ENCODE results near the gene DYNC2LI1. TPM values are rescaled to one million over a fixed set of nuclear protein-coding genes. Genes with fewer than 3 reads are reported as not detected.

DYNC2LI1 gene
- total and polyA plus RNA-seq, 2 donors (not counting 1 experiment from before 2014, with no cell fraction given), result 3.8 to 11.4 TPM

DNA sequence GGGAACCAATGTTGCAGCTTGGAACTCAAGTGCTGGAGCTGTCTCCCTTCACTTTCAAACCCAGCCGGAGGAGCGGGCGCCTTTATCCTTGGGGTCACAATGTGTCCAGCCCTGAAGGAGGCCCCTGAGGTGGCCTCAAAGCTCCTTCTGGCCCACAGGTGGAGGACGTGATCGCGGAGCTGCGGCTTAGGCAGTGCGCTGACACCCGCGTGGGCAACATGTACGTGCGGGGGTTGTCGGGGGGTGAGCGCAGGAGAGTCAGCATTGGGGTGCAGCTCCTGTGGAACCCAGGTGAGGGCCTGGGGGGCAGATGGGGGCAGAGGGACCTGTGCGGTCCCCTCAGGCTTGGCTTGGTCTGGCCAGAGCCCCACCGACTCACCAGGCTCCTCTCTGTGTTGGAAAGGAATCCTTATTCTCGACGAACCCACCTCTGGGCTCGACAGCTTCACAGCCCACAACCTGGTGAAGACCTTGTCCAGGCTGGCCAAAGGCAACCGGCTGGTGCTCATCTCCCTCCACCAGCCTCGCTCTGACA is 78.4 kb downstream of the DYNC2LI1 start:
- TF ChIP-seq, protein P1, sequence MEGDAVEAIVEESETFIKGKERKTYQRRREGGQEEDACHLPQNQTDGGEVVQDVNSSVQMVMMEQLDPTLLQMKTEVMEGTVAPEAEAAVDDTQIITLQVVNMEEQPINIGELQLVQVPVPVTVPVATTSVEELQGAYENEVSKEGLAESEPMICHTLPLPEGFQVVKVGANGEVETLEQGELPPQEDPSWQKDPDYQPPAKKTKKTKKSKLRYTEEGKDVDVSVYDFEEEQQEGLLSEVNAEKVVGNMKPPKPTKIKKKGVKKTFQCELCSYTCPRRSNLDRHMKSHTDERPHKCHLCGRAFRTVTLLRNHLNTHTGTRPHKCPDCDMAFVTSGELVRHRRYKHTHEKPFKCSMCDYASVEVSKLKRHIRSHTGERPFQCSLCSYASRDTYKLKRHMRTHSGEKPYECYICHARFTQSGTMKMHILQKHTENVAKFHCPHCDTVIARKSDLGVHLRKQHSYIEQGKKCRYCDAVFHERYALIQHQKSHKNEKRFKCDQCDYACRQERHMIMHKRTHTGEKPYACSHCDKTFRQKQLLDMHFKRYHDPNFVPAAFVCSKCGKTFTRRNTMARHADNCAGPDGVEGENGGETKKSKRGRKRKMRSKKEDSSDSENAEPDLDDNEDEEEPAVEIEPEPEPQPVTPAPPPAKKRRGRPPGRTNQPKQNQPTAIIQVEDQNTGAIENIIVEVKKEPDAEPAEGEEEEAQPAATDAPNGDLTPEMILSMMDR (IDR thresholded peaks at IDR 0.05), result no peak
- no peak for TF ChIP-seq EZH2 (IDR thresholded peaks at IDR 0.05; ENCODE audit: borderline replicate concordance, insufficient read depth, low read depth, low read length, poor library complexity, severe bottlenecking)
- no peak overlapping the region for H3K4me3 ChIP-seq (ENCODE audit: control extremely low read depth in 1 of 5, extremely low read depth in 1 of 5, insufficient read depth in 1 of 5, low read depth in 2 of 5, low read length in 4 of 5)
- Mint-ChIP-seq H3K4me3 (no peak overlapping the region), H3K4me1 (peaks cover 5% of the 10 kb centered on the region), H3K27me3 (peaks cover 23% of the 10 kb centered on the region), H3K27ac (no peak overlapping the region), H3K9me3 (ENCODE audit: insufficient read depth) (no peaks in the 10 kb centered on the region)
- no peak overlapping the region for H3K27ac ChIP-seq (ENCODE audit: low read length in 2 of 2)
- H3K9me3 ChIP-seq (ENCODE audit: control extremely low read depth in 1 of 3, control insufficient read depth in 2 of 3, insufficient read depth in 1 of 3, low read length in 2 of 3), result peaks cover 0 to 2% (median 0%) of the 10 kb centered on the region in 3 donors
- POLR2A ChIA-PET, result no interaction called here
- intact Hi-C loops (cut with micrococcal nuclease), result no loop called here
- CTCF ChIA-PET, result no interaction called here
- peaks cover 0 to 6% of the 10 kb centered on the region in 2 donors for H3K4me1 ChIP-seq (ENCODE audit: control insufficient read depth in 2 of 2, insufficient read depth in 2 of 2, low read length in 2 of 2)
- 94% methylated on average over 21 of the region's 21 CpGs for WGBS (ENCODE audit: insufficient coverage)
- H3K36me3 ChIP-seq (replicated peaks in 1 of 2; ENCODE audit: control extremely low read depth in 1 of 2, control insufficient read depth in 1 of 2, extremely low read depth in 1 of 2, insufficient read depth in 2 of 2, low read length in 1 of 2), result no peaks in the 10 kb centered on the region
- no peak for ATAC-seq (ENCODE audit: low read depth)
- no peak overlapping the region for H2AFZ ChIP-seq (ENCODE audit: insufficient read depth, low read depth, low read length, poor library complexity, severe bottlenecking)
- H3K9ac ChIP-seq (ENCODE audit: low read length), result no peak overlapping the region
- no peak for DNase-seq
- H3K4me2 ChIP-seq (replicated peaks; ENCODE audit: low read depth, low read length, poor library complexity, severe bottlenecking), result no peak overlapping the region
- no peaks in the 10 kb centered on the region for H4K20me1 ChIP-seq (ENCODE audit: control insufficient read depth, insufficient read depth, low read length, poor library complexity, severe bottlenecking)
- peaks cover 0 to 8% (median 2%) of the 10 kb centered on the region in 4 experiments for H3K27me3 ChIP-seq (replicated peaks in 1 of 4; ENCODE audit: control extremely low read depth in 1 of 4, control insufficient read depth in 3 of 4, insufficient read depth in 4 of 4, low read length in 3 of 4)
- no peaks in the 10 kb centered on the region for H3K79me2 ChIP-seq (ENCODE audit: control insufficient read depth, insufficient read depth, low read length)

DNA sequence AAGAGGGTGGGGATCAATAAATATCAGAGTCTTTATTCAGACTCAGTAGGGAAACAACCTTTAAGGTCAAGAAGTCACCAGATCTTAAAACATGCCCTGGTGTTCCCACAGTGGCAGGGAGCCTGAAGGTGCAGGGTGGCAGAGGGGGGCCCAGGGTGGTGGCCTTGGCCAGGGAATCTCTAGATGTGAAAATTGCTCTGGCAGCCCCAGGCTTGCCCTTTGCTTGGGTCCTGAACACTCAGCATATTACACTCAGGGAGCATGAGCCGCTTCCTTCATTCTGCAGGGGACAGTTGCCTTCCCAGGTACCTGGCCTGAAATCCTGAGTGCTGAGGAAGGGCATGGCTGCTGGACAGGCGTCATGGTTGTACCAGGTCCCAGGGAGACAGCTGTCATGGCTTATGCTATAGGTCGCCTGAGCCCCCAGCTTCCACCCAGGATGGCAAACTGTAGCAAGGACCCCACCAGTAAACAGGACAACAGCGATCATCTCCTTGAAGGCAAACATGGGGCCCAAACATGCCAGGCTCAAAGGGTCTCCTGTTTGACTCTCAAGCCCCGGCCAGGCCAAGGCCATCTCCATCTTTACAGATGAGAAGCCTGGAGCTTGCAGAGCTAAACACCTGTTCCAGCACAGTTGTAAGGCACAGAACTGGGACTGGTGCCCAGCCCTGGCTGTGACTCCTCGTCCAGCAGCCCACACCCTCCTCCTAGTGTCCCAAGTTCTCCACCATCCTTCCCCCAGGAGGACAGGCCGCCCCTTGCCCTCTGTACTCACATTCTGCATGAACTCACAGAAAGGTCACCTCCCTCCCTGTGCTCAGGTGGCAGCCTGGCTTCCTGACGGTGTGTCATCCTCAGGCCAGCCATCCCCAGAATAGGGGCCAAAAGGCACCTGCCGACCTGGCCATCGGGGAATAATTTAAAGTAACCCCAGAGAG is 79.6 kb downstream of the DYNC2LI1 start:
- Histone ChIP-seq H3K27ac (ENCODE audit: low read length in 2 of 2) (no peak overlapping the region), H3K9me3 (ENCODE audit: control extremely low read depth in 1 of 3, control insufficient read depth in 2 of 3, insufficient read depth in 1 of 3, low read length in 2 of 3) (no peaks in the 10 kb centered on the region), H3K36me3 (replicated peaks in 1 of 2; ENCODE audit: control extremely low read depth in 1 of 2, control insufficient read depth in 1 of 2, extremely low read depth in 1 of 2, insufficient read depth in 2 of 2, low read length in 1 of 2) (no peaks in the 10 kb centered on the region), H3K27me3 (replicated peaks in 1 of 4; ENCODE audit: control extremely low read depth in 1 of 4, control insufficient read depth in 3 of 4, insufficient read depth in 4 of 4, low read length in 3 of 4) (peaks cover 0 to 13% (median 2%) of the 10 kb centered on the region in 4 experiments), H3K4me2 (replicated peaks; ENCODE audit: low read depth, low read length, poor library complexity, severe bottlenecking) (no peak overlapping the region), H3K79me2 (ENCODE audit: control insufficient read depth, insufficient read depth, low read length) (no peaks in the 10 kb centered on the region), H4K20me1 (ENCODE audit: control insufficient read depth, insufficient read depth, low read length, poor library complexity, severe bottlenecking) (no peaks in the 10 kb centered on the region), H3K4me1 (ENCODE audit: control insufficient read depth in 2 of 2, insufficient read depth in 2 of 2, low read length in 2 of 2) (peaks cover 0 to under 1% of the 10 kb centered on the region in 2 donors), H3K4me3 (ENCODE audit: control extremely low read depth in 1 of 5, extremely low read depth in 1 of 5, insufficient read depth in 1 of 5, low read depth in 2 of 5, low read length in 4 of 5) (no peak overlapping the region), H3K9ac (ENCODE audit: low read length) (no peak overlapping the region), H2AFZ (ENCODE audit: insufficient read depth, low read depth, low read length, poor library complexity, severe bottlenecking) (no peak overlapping the region)
- peaks cover 28% of the 10 kb centered on the region for H3K27me3 Mint-ChIP-seq
- WGBS (ENCODE audit: insufficient coverage), result 92% methylated on average over 8 of the region's 10 CpGs
- no peak overlapping the region for H3K27ac Mint-ChIP-seq
- no peak overlapping the region for H3K4me3 Mint-ChIP-seq
- TF ChIP-seq EZH2 (IDR thresholded peaks at IDR 0.05; ENCODE audit: borderline replicate concordance, insufficient read depth, low read depth, low read length, poor library complexity, severe bottlenecking), result no peak
- TF ChIP-seq, protein P1 (IDR thresholded peaks at IDR 0.05), result no peak
- intact Hi-C loops (cut with micrococcal nuclease), result no loop called here
- ChIA-PET POLR2A (no interaction called here), CTCF (no interaction called here)
- no peaks in the 10 kb centered on the region for H3K4me1 Mint-ChIP-seq
- H3K9me3 Mint-ChIP-seq (ENCODE audit: insufficient read depth), result no peaks in the 10 kb centered on the region
- ATAC-seq (ENCODE audit: low read depth) (no peak), DNase-seq (no peak)

Data from B cell (primary cell).